A673 (cell line): ENCODE measurements around the gene ST6GALNAC3. TPM values are rescaled to one million over a fixed set of nuclear protein-coding genes. Genes with fewer than 3 reads are reported as not detected.

Experiments used
- BruUV-seq: library from RNA; stranded (reverse); fragments of 400-500 nt; replicated peaks from 2 replicates; lab custom pipeline; 2021; lab: Mats Ljungman, UMichigan
- CTCF ChIA-PET: fragments of 300-600 bp; sonication (Branson Sonifier 250); formaldehyde crosslinking; loops from one replicate; lab custom pipeline; 2022; ENCODE audit warnings: antibody characterized with exemption; lab: Charles Lee
- POLR2A ChIA-PET: fragments of 300-600 bp; sonication (Branson Sonifier 250); formaldehyde crosslinking; loops from one replicate; lab custom pipeline; 2022; ENCODE audit warnings: antibody characterized with exemption; ENCODE audit not compliant: low non-redundant PET; lab: Charles Lee
- DNase-seq: peaks from one replicate; pipeline ENCODE4 v3.0.0-alpha.2; 2015; ENCODE audit warnings: low spot score
- H3K27ac ChIP-seq: fragments of 200-600 bp; sonication (generic); 2 replicates; pipeline ENCODE4 v1.5.1; 2016; ENCODE audit warnings: mixed run types, low read depth, mild to moderate bottlenecking, mixed read lengths, antibody characterized with exemption, low read length; ENCODE audit not compliant: poor library complexity, severe bottlenecking
- H3K27me3 ChIP-seq: fragments of 200-600 bp; sonication (generic); replicated peaks from 2 replicates; pipeline ENCODE4 v1.6.1; 2017; ENCODE audit warnings: mixed run types, low read depth, mild to moderate bottlenecking, mixed read lengths, antibody characterized with exemption, low read length; ENCODE audit not compliant: insufficient read depth, poor library complexity
- H3K36me3 ChIP-seq: fragments of 200-600 bp; sonication (generic); 2 replicates; pipeline ENCODE4 v1.6.1; 2016; ENCODE audit warnings: mixed run types, mild to moderate bottlenecking, mixed read lengths, antibody characterized with exemption, low read length; ENCODE audit not compliant: insufficient read depth, poor library complexity, severe bottlenecking
- H3K4me1 ChIP-seq: fragments of 200-600 bp; sonication (generic); 2 replicates; pipeline ENCODE4 v1.6.1; 2017; ENCODE audit warnings: mixed run types, mild to moderate bottlenecking, mixed read lengths, antibody characterized with exemption, low read length; ENCODE audit not compliant: insufficient read depth, poor library complexity, severe bottlenecking
- H3K4me3 ChIP-seq: fragments of 200-600 bp; sonication (generic); 2 replicates; pipeline ENCODE4 v1.5.1; 2016; ENCODE audit warnings: low read depth, mixed run types, mild to moderate bottlenecking, mixed read lengths, low read length; ENCODE audit not compliant: poor library complexity, severe bottlenecking
- H3K9me3 ChIP-seq: fragments of 200-600 bp; sonication (generic); 2 replicates; pipeline ENCODE4 v1.6.1; 2016; ENCODE audit warnings: mixed run types, low read depth, mild to moderate bottlenecking, mixed read lengths, antibody characterized with exemption, low read length; ENCODE audit not compliant: poor library complexity, severe bottlenecking
- CTCF ChIP-seq: fragments of 300-800, 200-600 bp; sonication (generic); conservative IDR thresholded peaks from 2 replicates; pipeline ENCODE4 v1.5.1; 2017; ENCODE audit warnings: low read depth, mild to moderate bottlenecking, antibody characterized with exemption, low read length, moderate library complexity, mixed read lengths
- EZH2 ChIP-seq: fragments of 200-600 bp; sonication (generic); IDR thresholded peaks from 2 replicates; pipeline ENCODE4 v1.6.1; 2017; ENCODE audit warnings: borderline replicate concordance, low read depth, mild to moderate bottlenecking, mixed read lengths, antibody characterized with exemption, low read length; ENCODE audit not compliant: poor library complexity, severe bottlenecking
- intact Hi-C: fragments of 100-400 bp; cut with micrococcal nuclease; formaldehyde crosslinking; loops from one replicate; pipeline ENCODE4 v1.10.0; 2022; ENCODE audit not compliant: unreplicated experiment
- total RNA-seq: library from RNA; stranded (reverse); gene quantifications from 2 replicates; pipeline ENCODE4 v1.2.3, GENCODE V29; 2021

The ST6GALNAC3 gene
- total RNA-seq, 1 experiment from 2014 or later: 1.2 TPM

- CTCF ChIA-PET: interaction anchor here (1.0 kb wide), 1 partner anchor 9 kb away, joined by 3 read pairs; no protein-coding TSS in a partner anchor
- intact Hi-C loops: no loop called here
- no TSS peak for BruUV-seq
- POLR2A ChIA-PET: no interaction called here
- no peak overlapping the region for H3K4me3 ChIP-seq
- H3K36me3 ChIP-seq: no peaks in the 10 kb centered on the region
- H3K4me1 ChIP-seq: no peaks in the 10 kb centered on the region
- no peak for DNase-seq
- H3K27ac ChIP-seq: no peak overlapping the region
- H3K9me3 ChIP-seq: no peaks in the 10 kb centered on the region
- no peaks in the 10 kb centered on the region for H3K27me3 ChIP-seq
- TF ChIP-seq EZH2 (no peak), CTCF (no peak)
Observed at GRCh38 chr1:76480827-76481226, 406.3 kb downstream of the ST6GALNAC3 start.

DNA sequence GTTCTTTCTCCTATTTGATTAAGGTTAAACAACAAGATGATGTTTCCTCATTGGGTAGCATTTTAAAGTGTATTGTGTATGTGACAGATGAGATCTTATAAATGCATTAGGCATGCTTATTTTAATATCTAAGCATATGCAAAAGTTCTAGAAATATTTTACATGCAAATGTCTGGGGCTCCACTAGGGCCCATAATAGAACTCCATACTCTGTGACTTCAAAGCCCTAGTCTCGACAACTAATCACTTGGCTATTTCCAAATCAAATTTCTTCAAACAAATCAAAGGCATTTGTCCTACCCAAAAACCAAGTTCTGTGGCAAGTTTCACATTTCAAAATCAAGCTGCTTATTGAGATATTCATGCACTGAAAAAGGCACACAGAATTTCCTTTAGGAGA, 407.1 kb downstream of the ST6GALNAC3 start:
- CTCF ChIA-PET: no interaction called here
- TF ChIP-seq EZH2: no peak
- no peak for TF ChIP-seq CTCF

DNA sequence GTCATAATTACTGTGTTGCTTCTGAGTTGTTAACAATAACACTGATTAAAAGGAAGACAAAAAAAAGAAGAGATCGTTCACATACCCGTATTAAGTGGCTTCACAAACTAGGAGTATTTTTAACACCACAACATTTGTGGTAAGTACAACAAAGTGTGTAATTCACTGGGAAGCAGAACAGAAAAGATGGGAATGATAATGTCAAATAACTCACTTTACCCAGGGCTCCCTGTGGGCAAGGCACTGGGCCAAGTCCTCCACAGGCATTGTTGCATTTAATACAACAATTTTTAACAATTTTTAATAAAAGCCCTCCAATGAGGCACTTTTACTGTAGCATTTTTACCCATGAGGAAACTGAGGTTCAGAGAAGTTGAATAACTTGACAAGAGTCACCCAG, 407.7 kb downstream of the ST6GALNAC3 start:
- Histone ChIP-seq H3K4me3 (no peak overlapping the region), H3K36me3 (no peaks in the 10 kb centered on the region), H3K27ac (no peak overlapping the region), H3K9me3 (no peaks in the 10 kb centered on the region), H3K27me3 (no peaks in the 10 kb centered on the region), H3K4me1 (no peaks in the 10 kb centered on the region)
- TF ChIP-seq EZH2 (no peak), CTCF (no peak)
- ChIA-PET POLR2A (no interaction called here), CTCF (no interaction called here)
- DNase-seq: no peak
- no TSS peak for BruUV-seq
- intact Hi-C loops: no loop called here

More for the DNA sequence above, 407.1 kb downstream of the ST6GALNAC3 start:
- no peak overlapping the region for H3K4me3 ChIP-seq
- intact Hi-C loops: no loop called here
- no peaks in the 10 kb centered on the region for H3K27me3 ChIP-seq
- no peak for DNase-seq
- no peaks in the 10 kb centered on the region for H3K36me3 ChIP-seq
- H3K27ac ChIP-seq: no peak overlapping the region
- no TSS peak for BruUV-seq
- H3K4me1 ChIP-seq: no peaks in the 10 kb centered on the region
- H3K9me3 ChIP-seq: no peaks in the 10 kb centered on the region
- POLR2A ChIA-PET: no interaction called here
